ENCODE results near the gene FHOD3. TPM values are rescaled to one million over a fixed set of nuclear protein-coding genes. Genes with fewer than 3 reads are reported as not detected.

The FHOD3 gene
- total RNA-seq, 2 donors from 2014 or later: 66.0 to 114 TPM

- no peak overlapping the region for H3K27ac ChIP-seq
- H3K36me3 ChIP-seq: no peaks in the 10 kb centered on the region
- no peak overlapping the region for H3K4me3 ChIP-seq
- no peaks in the 10 kb centered on the region for H3K27me3 ChIP-seq
- no peaks in the 10 kb centered on the region for H3K9me3 ChIP-seq
- DNase-seq (ENCODE audit: low spot score): no peak
- peaks cover 0 to 29% of the 10 kb centered on the region in 2 donors for H3K4me1 ChIP-seq
- TF ChIP-seq CTCF (IDR thresholded peaks at IDR 0.05): no peak
These were observed 336.5 kb downstream of the FHOD3 start for GRCh38 chr18:36633961-36634412.

- no peak for TF ChIP-seq CTCF (IDR thresholded peaks at IDR 0.05)
- Histone ChIP-seq H3K27me3 (no peaks in the 10 kb centered on the region), H3K27ac (no peak overlapping the region), H3K9me3 (no peaks in the 10 kb centered on the region), H3K4me3 (no peak overlapping the region), H3K36me3 (no peaks in the 10 kb centered on the region), H3K4me1 (peaks cover 0 to 22% of the 10 kb centered on the region in 2 donors)
- DNase-seq (ENCODE audit: low spot score): no peak
These were observed 337.2 kb downstream of the FHOD3 start for GRCh38 chr18:36634573-36635216.

- no peaks in the 10 kb centered on the region for H3K36me3 ChIP-seq
- DNase-seq (ENCODE audit: low spot score): no peak
- H3K27ac ChIP-seq: no peak overlapping the region
- no peak overlapping the region for H3K4me3 ChIP-seq
- no peaks in the 10 kb centered on the region for H3K27me3 ChIP-seq
- H3K4me1 ChIP-seq: peaks cover 0 to 23% of the 10 kb centered on the region in 2 donors
- no peaks in the 10 kb centered on the region for H3K9me3 ChIP-seq
- no peak for TF ChIP-seq CTCF (IDR thresholded peaks at IDR 0.05)
These were observed 338.0 kb downstream of the FHOD3 start for GRCh38 chr18:36635414-36636096.

GRCh38 chr18:36636237-36636817 is 338.8 kb downstream of the FHOD3 start:
- TF ChIP-seq CTCF (IDR thresholded peaks at IDR 0.05): no peak
- Histone ChIP-seq H3K4me3 (no peak overlapping the region), H3K27me3 (no peaks in the 10 kb centered on the region), H3K9me3 (no peaks in the 10 kb centered on the region), H3K4me1 (peaks cover 0 to 18% of the 10 kb centered on the region in 2 donors), H3K36me3 (no peaks in the 10 kb centered on the region), H3K27ac (no peak overlapping the region)
- no peak for DNase-seq (ENCODE audit: low spot score)

- H3K9me3 ChIP-seq: no peaks in the 10 kb centered on the region
- no peak for DNase-seq (ENCODE audit: low spot score)
- H3K27me3 ChIP-seq: no peaks in the 10 kb centered on the region
- no peak overlapping the region for H3K4me3 ChIP-seq
- TF ChIP-seq CTCF (IDR thresholded peaks at IDR 0.05): no peak
- no peak overlapping the region for H3K27ac ChIP-seq
- H3K4me1 ChIP-seq: peaks cover 0 to 17% of the 10 kb centered on the region in 2 donors
- no peaks in the 10 kb centered on the region for H3K36me3 ChIP-seq
These were observed 340.7 kb downstream of the FHOD3 start for GRCh38 chr18:36638224-36638623.

All from right atrium auricular region (tissue), 2 donors.